ENCODE data around the gene FIP1L1.

DNA sequence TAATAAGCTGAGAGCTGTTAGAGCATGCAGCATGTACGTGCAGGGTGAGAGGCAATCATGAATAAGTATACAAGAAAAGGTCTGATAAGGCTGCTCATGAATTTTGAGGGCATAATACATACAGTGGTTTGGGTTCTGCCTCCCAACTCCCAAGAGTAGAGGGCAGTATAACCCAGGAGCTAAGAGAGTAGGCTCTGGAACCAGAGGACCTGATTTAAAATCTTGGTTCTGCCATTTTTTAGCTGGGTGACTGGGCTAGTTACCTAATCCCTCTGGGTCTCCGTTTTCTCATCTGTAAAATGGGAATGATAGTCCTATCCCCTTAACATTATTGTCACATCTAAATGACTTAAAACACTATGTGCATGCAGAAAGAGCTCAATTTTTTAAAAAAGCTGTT lies 128.5 kb downstream of the FIP1L1 start:
- TF ChIP-seq CTCF (IDR thresholded peaks at IDR 0.05): no peak
- no peak for TF ChIP-seq POLR2A (IDR thresholded peaks at IDR 0.05)
